Adrenal gland (tissue), 5 donors: ENCODE measurements around the gene PLA2R1.

Experiments
- POLR2A ChIP-seq, 2 donors: fragments of 450-650 bp; IDR thresholded peaks; one replicate each; pipeline ENCODE4 v1.6.1; 2017; ENCODE audit warnings: antibody characterized with exemption in 2 of 2, mild to moderate bottlenecking in 2 of 2, moderate library complexity in 1 of 2
- TF ChIP-seq, protein P1 (sequence below), 6 experiments: fragments of 450-650 bp in 4 of 6; fragments of 200-600 bp in 2 of 6; sonication (generic) in 1 of 6; IDR thresholded peaks; 1 replicate in 5 of 6; 2 replicates in 1 of 6; pipeline versions ENCODE4 v1.5.1 to v1.8.0; 2016 to 2021; ENCODE audit warnings: antibody characterized with exemption in 6 of 6, mild to moderate bottlenecking in 2 of 6, moderate library complexity in 1 of 6
- donor health status: DM: no; HTN: no; CAD: no.

DNA sequence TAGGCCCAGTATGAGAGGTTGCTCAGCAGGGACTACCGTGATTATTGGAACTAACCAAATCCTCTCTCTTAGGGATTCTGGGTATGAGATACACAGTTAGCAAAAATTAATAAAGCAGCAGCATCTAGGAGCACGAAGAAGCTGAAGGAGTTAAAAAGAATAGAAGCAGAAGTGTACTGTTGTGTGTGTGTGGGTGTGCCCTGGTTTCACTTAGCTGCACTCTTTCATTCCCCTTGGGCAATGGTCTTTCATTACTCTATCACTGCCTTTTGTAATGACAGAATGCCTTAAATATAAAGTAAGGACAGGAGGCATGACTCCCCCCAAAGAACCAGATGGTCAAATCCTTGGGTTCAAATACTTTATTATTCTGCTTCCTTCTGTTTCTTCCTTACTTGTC is 148.5 kb downstream of the PLA2R1 start:
- TF ChIP-seq, protein P1, sequence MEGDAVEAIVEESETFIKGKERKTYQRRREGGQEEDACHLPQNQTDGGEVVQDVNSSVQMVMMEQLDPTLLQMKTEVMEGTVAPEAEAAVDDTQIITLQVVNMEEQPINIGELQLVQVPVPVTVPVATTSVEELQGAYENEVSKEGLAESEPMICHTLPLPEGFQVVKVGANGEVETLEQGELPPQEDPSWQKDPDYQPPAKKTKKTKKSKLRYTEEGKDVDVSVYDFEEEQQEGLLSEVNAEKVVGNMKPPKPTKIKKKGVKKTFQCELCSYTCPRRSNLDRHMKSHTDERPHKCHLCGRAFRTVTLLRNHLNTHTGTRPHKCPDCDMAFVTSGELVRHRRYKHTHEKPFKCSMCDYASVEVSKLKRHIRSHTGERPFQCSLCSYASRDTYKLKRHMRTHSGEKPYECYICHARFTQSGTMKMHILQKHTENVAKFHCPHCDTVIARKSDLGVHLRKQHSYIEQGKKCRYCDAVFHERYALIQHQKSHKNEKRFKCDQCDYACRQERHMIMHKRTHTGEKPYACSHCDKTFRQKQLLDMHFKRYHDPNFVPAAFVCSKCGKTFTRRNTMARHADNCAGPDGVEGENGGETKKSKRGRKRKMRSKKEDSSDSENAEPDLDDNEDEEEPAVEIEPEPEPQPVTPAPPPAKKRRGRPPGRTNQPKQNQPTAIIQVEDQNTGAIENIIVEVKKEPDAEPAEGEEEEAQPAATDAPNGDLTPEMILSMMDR (IDR thresholded peaks at IDR 0.05): no peak
- no peak for TF ChIP-seq POLR2A (IDR thresholded peaks at IDR 0.05)
